Psoas muscle (tissue), 8 donors: ENCODE results near the gene LCORL. TPM values are rescaled to one million over a fixed set of nuclear protein-coding genes. Genes with fewer than 3 reads are reported as not detected.
A peak's percentile ranks its signal among the peaks of the same experiment; 100 is the strongest.

Source experiments
- ATAC-seq, 4 donors: fragments of 200-7000 bp; cut with Tn5 transposase; one replicate each; pipeline ENCODE4 v1.9.1; 2020; ENCODE audit warnings: moderate library complexity in 3 of 4, mild to moderate bottlenecking in 2 of 4
- DNase-seq, 2 donors: peaks; one replicate each; pipeline ENCODE4 v3.0.0-alpha.2; 2020
- H3K27ac ChIP-seq: fragments of 200-600 bp; one replicate; pipeline ENCODE4 v1.8.0; 2022
- H3K27me3 ChIP-seq, 3 donors: fragments of 200-600 bp in 1 of 3; one replicate each; pipeline versions ENCODE4 v1.6.1 to v1.8.0; 2013 to 2022; ENCODE audit warnings: low read length in 2 of 3, mild to moderate bottlenecking in 2 of 3, moderate library complexity in 1 of 3; ENCODE audit not compliant: insufficient read depth in 3 of 3
- H3K36me3 ChIP-seq, 2 donors: fragments of 200-600 bp in 1 of 2; one replicate each; pipeline versions ENCODE4 v1.6.1 to v1.8.0; 2013 to 2022; ENCODE audit warnings: low read depth in 1 of 2, mild to moderate bottlenecking in 1 of 2, moderate library complexity in 1 of 2; ENCODE audit not compliant: insufficient read depth in 1 of 2
- H3K4me1 ChIP-seq: fragments of 200-600 bp; one replicate; pipeline ENCODE4 v1.8.0; 2022
- H3K4me3 ChIP-seq: fragments of 200-600 bp; one replicate; pipeline ENCODE4 v1.8.0; 2022; ENCODE audit warnings: mild to moderate bottlenecking
- H3K9me3 ChIP-seq: fragments of 200-600 bp; one replicate; pipeline ENCODE4 v1.8.0; 2022
- WGBS, 3 donors: extraction: QIAGEN DNeasy Blood & Tissue Kit; methylation state at CpG; one replicate each; pipeline versions ENCODE4 v1.1.6 to v1.1.7; 2013; 5-methylcytosine and 5-hydroxymethylcytosine counted together
- intact Hi-C, 2 donors: fragments of 100-400 bp; cut with DNase I; formaldehyde crosslinking; loops; one replicate each; pipeline versions ENCODE4 v1.11.0 to v1.14.2; 2022
- polyA plus RNA-seq, 3 donors: library from polyadenylated mRNA; stranded (reverse); fragments of 200-250 nt; gene quantifications; one replicate each; pipeline ENCODE4 v1.2.3, GENCODE V29; 2013
- total RNA-seq, 4 donors: library from RNA; stranded (reverse); fragmentation: NEBNext Ultra II Directional in 2 of 4; extraction: Animal tissue kit (Norgen Biotek cat#: 25700) in 2 of 4; gene quantifications; one replicate each; pipeline versions ENCODE4 v1.2.1 to v1.2.4, GENCODE V29; 2021 to 2023
- TF ChIP-seq, protein P1 (sequence below): fragments of 200-600 bp; IDR thresholded peaks from one replicate; pipeline ENCODE4 v1.8.0; 2022; ENCODE audit warnings: antibody characterized with exemption
- donor health status: healthy with polysubstance abuse.
- donor health status: DM: no; HTN: no; CAD: no; lungs with moderate emphysema.
- donor health status: Bipolar disorder and iron deficiency.
- donor health status: healthy.
- donor health status: DM: yes; HTN: yes; CAD: no.
- donor health status: DM: no; HTN: no; CAD: no.
- donor health status: DM: no; HTN: no; CAD: no.
- donor health status: DM: yes; HTN: yes; CAD: no.

The LCORL gene
- total and polyA plus RNA-seq, 7 donors: 2.1 to 7.5 (median 5.3) TPM

DNA sequence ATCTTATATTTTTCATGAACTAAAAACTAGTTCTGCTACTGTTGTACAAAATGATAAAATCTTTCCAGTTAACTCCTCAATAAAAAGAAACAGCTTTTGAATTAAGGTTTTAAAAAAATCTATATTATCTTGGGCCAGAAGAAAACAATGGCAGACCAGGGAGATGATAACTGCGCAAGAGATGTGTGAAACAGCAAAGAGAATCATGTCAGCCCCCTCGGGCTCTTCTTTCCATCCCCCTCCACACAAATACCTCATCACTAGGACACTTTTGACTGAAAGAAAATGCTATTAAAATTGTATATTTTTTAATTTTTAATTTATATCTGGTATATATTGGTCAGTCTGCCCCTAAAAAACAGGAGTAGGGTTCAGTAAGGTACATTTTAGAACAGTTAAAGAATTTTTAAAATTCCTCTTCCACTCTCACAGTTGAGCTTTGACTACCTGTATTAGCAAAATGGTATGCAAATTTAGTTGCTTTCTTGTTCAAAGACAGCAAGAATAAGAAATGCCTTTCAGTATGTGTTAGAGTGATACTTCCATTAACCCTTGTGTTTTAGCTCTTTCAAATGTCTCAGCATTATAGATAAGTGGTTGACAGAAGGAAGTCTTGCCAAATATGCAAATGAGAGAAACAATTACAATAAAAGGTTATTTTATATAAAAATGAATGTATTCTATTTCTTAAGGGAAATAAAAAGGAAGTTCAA is 36.4 kb upstream of the LCORL start:
- no peak for DNase-seq
- peak overlapping the region; percentile 39 for H3K4me3 ChIP-seq
- H3K36me3 ChIP-seq: no peaks in the 10 kb centered on the region
- intact Hi-C loops: no loop called here
- H3K4me1 ChIP-seq: no peaks in the 10 kb centered on the region
- ATAC-seq: no peak
- H3K9me3 ChIP-seq: no peaks in the 10 kb centered on the region
- no peak overlapping the region for H3K27ac ChIP-seq
- TF ChIP-seq, protein P1, sequence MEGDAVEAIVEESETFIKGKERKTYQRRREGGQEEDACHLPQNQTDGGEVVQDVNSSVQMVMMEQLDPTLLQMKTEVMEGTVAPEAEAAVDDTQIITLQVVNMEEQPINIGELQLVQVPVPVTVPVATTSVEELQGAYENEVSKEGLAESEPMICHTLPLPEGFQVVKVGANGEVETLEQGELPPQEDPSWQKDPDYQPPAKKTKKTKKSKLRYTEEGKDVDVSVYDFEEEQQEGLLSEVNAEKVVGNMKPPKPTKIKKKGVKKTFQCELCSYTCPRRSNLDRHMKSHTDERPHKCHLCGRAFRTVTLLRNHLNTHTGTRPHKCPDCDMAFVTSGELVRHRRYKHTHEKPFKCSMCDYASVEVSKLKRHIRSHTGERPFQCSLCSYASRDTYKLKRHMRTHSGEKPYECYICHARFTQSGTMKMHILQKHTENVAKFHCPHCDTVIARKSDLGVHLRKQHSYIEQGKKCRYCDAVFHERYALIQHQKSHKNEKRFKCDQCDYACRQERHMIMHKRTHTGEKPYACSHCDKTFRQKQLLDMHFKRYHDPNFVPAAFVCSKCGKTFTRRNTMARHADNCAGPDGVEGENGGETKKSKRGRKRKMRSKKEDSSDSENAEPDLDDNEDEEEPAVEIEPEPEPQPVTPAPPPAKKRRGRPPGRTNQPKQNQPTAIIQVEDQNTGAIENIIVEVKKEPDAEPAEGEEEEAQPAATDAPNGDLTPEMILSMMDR: no peak
- H3K27me3 ChIP-seq: no peaks in the 10 kb centered on the region
- 76 to 83% (median 82%) methylated on average over 2 of the region's 2 CpGs for WGBS, 3 donors

DNA sequence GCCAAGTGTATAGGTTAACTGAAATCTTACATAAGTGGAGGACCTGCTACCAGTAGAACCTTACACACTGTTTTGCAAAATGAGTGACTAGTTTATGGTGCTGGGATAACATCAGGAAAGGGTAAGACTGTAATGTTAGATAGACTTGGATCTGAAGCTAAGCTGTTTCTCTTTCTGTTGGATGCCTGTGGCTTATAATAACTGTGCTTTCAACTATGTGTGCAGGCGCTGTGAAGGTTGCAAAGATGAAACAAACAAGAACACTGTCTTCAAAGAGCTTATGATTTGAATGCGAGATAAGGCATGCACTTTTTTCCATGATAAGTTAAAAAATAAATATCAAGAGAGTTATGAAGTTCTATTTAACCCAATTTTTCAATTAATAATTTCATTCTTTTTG is 34.5 kb upstream of the LCORL start:
- WGBS, 3 donors: 83 to 89% (median 89%) methylated on average over 2 of the region's 2 CpGs
- intact Hi-C loops: no loop called here
- no peak for DNase-seq
- Histone ChIP-seq H3K27ac (no peak overlapping the region), H3K4me1 (no peaks in the 10 kb centered on the region), H3K4me3 (no peak overlapping the region), H3K27me3 (no peaks in the 10 kb centered on the region), H3K9me3 (no peaks in the 10 kb centered on the region), H3K36me3 (no peaks in the 10 kb centered on the region)
- TF ChIP-seq, protein P1: no peak
- no peak for ATAC-seq

DNA sequence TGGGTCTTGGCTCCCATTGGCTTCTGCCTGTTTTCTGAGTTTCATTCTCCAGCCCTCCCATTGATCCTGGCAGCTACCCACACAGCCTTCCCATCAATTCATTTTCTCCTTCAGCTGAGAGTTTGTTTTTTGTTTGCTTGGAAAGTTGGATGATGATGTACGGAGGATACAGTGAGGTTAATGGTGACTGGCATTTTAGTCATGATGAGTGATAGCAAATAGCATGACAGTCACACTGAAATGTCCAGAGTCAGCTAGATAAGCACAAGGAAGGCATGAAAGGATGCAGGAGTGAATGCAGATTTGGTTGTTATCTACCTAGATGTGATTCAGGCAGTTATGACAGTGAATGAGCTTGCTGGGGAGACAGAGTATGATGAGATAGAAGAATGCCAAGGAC is 30.6 kb upstream of the LCORL start:
- Histone ChIP-seq H3K4me1 (no peaks in the 10 kb centered on the region), H3K4me3 (no peak overlapping the region), H3K36me3 (no peaks in the 10 kb centered on the region), H3K27ac (no peak overlapping the region), H3K9me3 (no peaks in the 10 kb centered on the region), H3K27me3 (no peaks in the 10 kb centered on the region)
- 79 to 90% (median 84%) methylated on average over 1 of the region's 1 CpG for whole genome bisulfite sequencing, 3 donors
- intact Hi-C loops: no loop called here
- TF ChIP-seq, protein P1: no peak
- no peak for DNase-seq
- ATAC-seq: no peak

DNA sequence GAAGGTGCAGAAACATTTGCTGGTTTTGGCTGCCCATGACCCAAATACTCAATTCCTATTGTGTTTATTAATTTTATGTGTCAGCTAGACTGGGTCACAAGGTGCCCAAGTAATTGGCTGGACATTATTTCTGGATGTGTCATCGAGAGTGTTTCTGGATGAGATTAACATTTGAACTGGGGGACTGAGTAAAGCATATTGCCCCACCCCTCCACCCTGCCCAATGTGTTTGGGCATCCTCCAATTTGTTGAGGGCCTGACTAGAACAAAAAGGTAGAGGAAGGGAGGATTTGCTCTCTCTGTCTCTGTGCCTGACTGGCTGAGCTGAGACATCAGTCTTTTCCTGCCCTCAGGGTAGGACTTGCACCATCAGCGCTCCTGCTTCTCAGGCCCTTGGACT is 29.7 kb upstream of the LCORL start:
- TF ChIP-seq, protein P1: no peak
- 89 to 91% (median 89%) methylated on average over 2 of the region's 2 CpGs for WGBS, 3 donors
- Histone ChIP-seq H3K36me3 (no peaks in the 10 kb centered on the region), H3K9me3 (no peaks in the 10 kb centered on the region), H3K27ac (no peak overlapping the region), H3K4me1 (no peaks in the 10 kb centered on the region), H3K4me3 (no peak overlapping the region), H3K27me3 (no peaks in the 10 kb centered on the region)
- DNase-seq (no peak), ATAC-seq (no peak)
- intact Hi-C loops: no loop called here

DNA sequence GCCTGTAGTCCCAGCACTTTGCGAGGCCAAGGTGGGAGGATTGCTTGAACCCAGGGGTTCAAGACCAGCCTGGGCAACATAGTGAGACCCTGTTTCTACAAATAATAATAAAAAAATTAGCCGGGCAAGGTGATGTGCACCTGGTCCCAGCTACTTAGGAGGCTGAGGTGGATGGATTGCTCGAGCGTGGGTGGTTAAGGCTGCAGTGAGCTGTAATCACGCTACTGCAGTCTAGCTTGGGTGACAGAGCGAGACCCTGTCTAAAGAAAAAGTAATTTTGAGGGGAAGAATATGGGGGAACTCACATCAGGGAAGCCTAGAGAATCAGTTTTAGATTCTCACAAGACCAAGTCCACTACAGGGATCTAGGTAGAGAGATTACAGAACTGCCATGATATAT is 28.9 kb upstream of the LCORL start:
- Histone ChIP-seq H3K27ac (no peak overlapping the region), H3K9me3 (no peaks in the 10 kb centered on the region), H3K4me3 (no peak overlapping the region), H3K4me1 (no peaks in the 10 kb centered on the region), H3K36me3 (no peaks in the 10 kb centered on the region), H3K27me3 (no peaks in the 10 kb centered on the region)
- intact Hi-C loops: no loop called here
- DNase-seq: no peak
- TF ChIP-seq, protein P1: no peak
- no peak for ATAC-seq
- WGBS, 3 donors: 91 to 96% (median 94%) methylated on average over 6 of the region's 6 CpGs
